Esophagus squamous epithelium (tissue), 4 donors: Measurements from ENCODE around the gene TMEM174.

Experiments
- CTCF ChIP-seq, 6 experiments: fragments of 450-650 bp in 4 of 6; fragments of 200-600 bp in 2 of 6; sonication (generic) in 2 of 6; IDR thresholded peaks; one replicate each; pipeline ENCODE4 v1.5.1; 2016 to 2019; ENCODE audit warnings: antibody characterized with exemption in 6 of 6, mild to moderate bottlenecking in 4 of 6, moderate library complexity in 4 of 6
- POLR2A ChIP-seq, 4 donors: fragments of 450-650 bp; IDR thresholded peaks; one replicate each; pipeline ENCODE4 v1.6.1; 2017; ENCODE audit warnings: antibody characterized with exemption in 4 of 4, mild to moderate bottlenecking in 4 of 4, moderate library complexity in 3 of 4

DNA sequence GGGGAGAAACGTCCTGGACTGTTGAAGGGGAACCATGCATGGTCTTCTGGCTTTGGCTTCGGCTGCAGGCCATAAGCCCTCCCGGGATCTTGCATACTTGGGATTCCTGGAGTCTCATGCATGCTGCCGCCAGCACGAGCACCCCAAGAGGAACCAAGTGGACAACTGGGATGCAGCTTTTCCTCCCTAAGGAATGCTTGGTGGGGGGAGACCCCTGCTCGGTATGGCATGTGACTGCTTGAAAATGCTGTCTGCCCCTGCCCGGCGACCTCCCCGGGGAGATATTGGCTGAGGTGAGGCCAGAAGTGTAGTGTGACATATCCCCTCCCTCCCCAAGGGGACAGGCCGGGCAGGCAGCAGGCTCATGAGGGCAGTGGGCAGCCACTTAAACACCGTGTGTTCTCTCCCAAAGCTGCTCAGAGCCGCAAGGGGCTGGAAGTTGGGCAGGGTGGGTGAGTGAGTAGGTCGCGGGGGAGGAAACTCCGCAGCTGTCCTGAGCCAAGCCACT is 36.9 kb upstream of the TMEM174 start:
- TF ChIP-seq CTCF (IDR thresholded peaks at IDR 0.05) (no peak), POLR2A (IDR thresholded peaks at IDR 0.05) (no peak)
